A549 (cell line): ENCODE data around the gene HBA1. TPM values are rescaled to one million over a fixed set of nuclear protein-coding genes. Genes with fewer than 3 reads are reported as not detected.

Experiments used
- ATAC-seq, 2 experiments: fragments of 200-7000 bp in 1 of 2; fragments of >200 bp in 1 of 2; cut with Nextera tagmentation in 1 of 2; cut with Tn5 transposase in 1 of 2; 3 replicates each; pipeline versions ENCODE4 v1.8.0 to v1.9.1; 2018 to 2020; ENCODE audit warnings: mild to moderate bottlenecking in 1 of 2, moderate library complexity in 1 of 2
- CTCF ChIA-PET: fragments of 300-600 bp; sonication (Branson Sonifier 250); formaldehyde crosslinking; extraction: SDS; loops from one replicate; lab custom pipeline; 2021; ENCODE audit warnings: antibody characterized with exemption, inconsistent platforms; lab: Yijun Ruan, JAX
- POLR2A ChIA-PET: fragments of 350-600 bp; formaldehyde crosslinking; extraction: SDS; loops from one replicate; lab custom pipeline; 2021; ENCODE audit warnings: antibody characterized with exemption, inconsistent platforms; lab: Yijun Ruan, JAX
- DNase-seq, 2 experiments: peaks; one replicate each; pipeline versions ENCODE4 v3.0.0 to v3.0.0-alpha.2; 2011 to 2016; ENCODE audit warnings: low read depth in 1 of 2, low spot score in 1 of 2
- FAIRE-seq: peaks from 2 replicates; lab custom pipeline; 2011; peaks lifted over from hg19 to GRCh38; lab: Jason Lieb, UNC
- H3K27ac ChIP-seq, 2 experiments: fragments of >200 bp; sonication (Bioruptor Twin); formaldehyde crosslinking; 3 replicates each; pipeline ENCODE4 v1.5.1; 2016 to 2017
- H3K4me1 ChIP-seq: fragments of >200 bp; sonication (Bioruptor Twin); formaldehyde crosslinking; 3 replicates; pipeline ENCODE4 v1.6.1; 2016
- H3K4me2 ChIP-seq: fragments of >200 bp; sonication (Bioruptor Twin); formaldehyde crosslinking; 3 replicates; pipeline ENCODE4 v1.6.1; 2016
- H3K4me3 ChIP-seq: fragments of >200 bp; sonication (Bioruptor Twin); formaldehyde crosslinking; 3 replicates; pipeline ENCODE4 v1.5.1; 2016
- H3K9me3 ChIP-seq: fragments of >200 bp; sonication (Bioruptor Twin); formaldehyde crosslinking; 3 replicates; pipeline ENCODE4 v1.6.1; 2016
- CBX2 ChIP-seq: fragments of 200-600 bp; sonication (generic); IDR thresholded peaks from 2 replicates; pipeline ENCODE4 v1.6.1; 2016; ENCODE audit warnings: low read depth, mild to moderate bottlenecking, borderline replicate concordance
- CEBPB ChIP-seq, 2 experiments: fragments of >200 bp in 1 of 2; sonication (Bioruptor Twin) in 1 of 2; formaldehyde crosslinking in 1 of 2; IDR thresholded peaks; 2 replicates each; pipeline ENCODE4 v1.6.1; 2012 to 2016
- CHD4 ChIP-seq: fragments of 200-600 bp; sonication (generic); IDR thresholded peaks from 2 replicates; pipeline ENCODE4 v1.6.1; 2016; ENCODE audit warnings: antibody characterized with exemption, mild to moderate bottlenecking, borderline replicate concordance
- CTCF ChIP-seq: fragments of >200 bp; sonication (Bioruptor Twin); formaldehyde crosslinking; IDR thresholded peaks from 3 replicates; pipeline ENCODE4 v1.5.1; 2016
- EHF ChIP-seq: fragments of 250-450 bp; sonication (Bioruptor Pico); IDR thresholded peaks from 2 replicates; pipeline ENCODE4 v1.5.0; 2020; ENCODE audit warnings: mild to moderate bottlenecking
- FOSB ChIP-seq: fragments of 250-450 bp; sonication (Bioruptor Pico); IDR thresholded peaks from 2 replicates; pipeline ENCODE4 v1.5.0; 2020; ENCODE audit warnings: mild to moderate bottlenecking, moderate library complexity
- HEYL ChIP-seq: fragments of 250-450 bp; sonication (Bioruptor Pico); IDR thresholded peaks from 2 replicates; pipeline ENCODE4 v1.8.0; 2021; ENCODE audit warnings: mild to moderate bottlenecking, moderate library complexity
- HOXA7 ChIP-seq: fragments of 250-450 bp; sonication (Bioruptor Pico); IDR thresholded peaks from 2 replicates; pipeline ENCODE4 v1.5.0; 2020; ENCODE audit warnings: mild to moderate bottlenecking, moderate library complexity
- HOXB13 ChIP-seq: fragments of 250-450 bp; sonication (Bioruptor Pico); IDR thresholded peaks from 2 replicates; pipeline ENCODE4 v1.5.0; 2020; ENCODE audit warnings: low read depth, mild to moderate bottlenecking, moderate library complexity
- JUN ChIP-seq, 2 experiments: fragments of >200 bp; sonication (Bioruptor Twin); formaldehyde crosslinking; IDR thresholded peaks; 2 replicates in 1 of 2; 3 replicates in 1 of 2; pipeline ENCODE4 v1.6.1; 2016 to 2017
- KDM1A ChIP-seq: fragments of 200-600 bp; sonication (generic); IDR thresholded peaks from 2 replicates; pipeline ENCODE4 v1.6.1; 2016; ENCODE audit warnings: low read depth, mild to moderate bottlenecking
- KDM5A ChIP-seq: fragments of 200-600 bp; sonication (generic); IDR thresholded peaks from 2 replicates; pipeline ENCODE4 v1.6.1; 2016; ENCODE audit warnings: antibody characterized with exemption, mild to moderate bottlenecking
- MAX ChIP-seq: IDR thresholded peaks from 2 replicates; pipeline ENCODE4 v1.6.1; 2012
- MYC ChIP-seq: IDR thresholded peaks from 2 replicates; pipeline ENCODE4 v1.6.1; 2012; ENCODE audit warnings: mild to moderate bottlenecking, inconsistent platforms, low read length, improper control_type of control experiment, borderline replicate concordance
- NFE2L2 ChIP-seq: fragments of 150-350 bp; conservative IDR thresholded peaks from 2 replicates; pipeline ENCODE4 v1.6.1; 2014; ENCODE audit warnings: low read length
- NPAS2 ChIP-seq: fragments of 250-450 bp; sonication (Bioruptor Pico); IDR thresholded peaks from 2 replicates; pipeline ENCODE4 v1.8.0; 2022; ENCODE audit warnings: mild to moderate bottlenecking, moderate library complexity, borderline replicate concordance
- NR3C1 ChIP-seq: fragments of >200 bp; sonication (Bioruptor Twin); formaldehyde crosslinking; IDR thresholded peaks from 3 replicates; pipeline ENCODE4 v1.6.1; 2017
- RAD21 ChIP-seq, 2 experiments: fragments of >200 bp in 1 of 2; sonication (Bioruptor Twin) in 1 of 2; formaldehyde crosslinking in 1 of 2; IDR thresholded peaks in 1 of 2; conservative IDR thresholded peaks in 1 of 2; 2 replicates in 1 of 2; 3 replicates in 1 of 2; pipeline ENCODE4 v1.6.1; 2012 to 2018; ENCODE audit warnings: inconsistent platforms in 1 of 2
- RARB ChIP-seq: fragments of 250-450 bp; sonication (Bioruptor Pico); IDR thresholded peaks from 2 replicates; pipeline ENCODE4 v1.8.0; 2021; ENCODE audit warnings: mild to moderate bottlenecking, moderate library complexity
- RFX5 ChIP-seq: fragments of 450-650 bp; IDR thresholded peaks from 2 replicates; pipeline ENCODE4 v1.7.1; 2014; ENCODE audit warnings: antibody characterized with exemption, mild to moderate bottlenecking, moderate library complexity
- RNF2 ChIP-seq: fragments of 200-600 bp; sonication (generic); IDR thresholded peaks from 2 replicates; pipeline ENCODE4 v1.6.1; 2016; ENCODE audit warnings: low read depth, mild to moderate bottlenecking, antibody characterized with exemption, moderate library complexity, borderline replicate concordance
- SMC3 ChIP-seq: fragments of >200 bp; sonication (Bioruptor Twin); formaldehyde crosslinking; IDR thresholded peaks from 3 replicates; pipeline ENCODE4 v1.6.1; 2018; ENCODE audit warnings: inconsistent platforms
- SREBF2 ChIP-seq: fragments of 450-650 bp; IDR thresholded peaks from 2 replicates; pipeline ENCODE4 v1.6.1; 2014; ENCODE audit warnings: mild to moderate bottlenecking, moderate library complexity
- TFCP2L1 ChIP-seq: fragments of 250-450 bp; sonication (Bioruptor Pico); IDR thresholded peaks from 2 replicates; pipeline ENCODE4 v1.5.0; 2021; ENCODE audit warnings: mild to moderate bottlenecking
- ZC3H11A ChIP-seq: fragments of 450-650 bp; IDR thresholded peaks from 2 replicates; pipeline ENCODE4 v1.6.1; 2014; ENCODE audit warnings: antibody characterized with exemption, mild to moderate bottlenecking
- ZFP36 ChIP-seq: fragments of 450-650 bp; IDR thresholded peaks from 2 replicates; pipeline ENCODE4 v1.6.1; 2014; ENCODE audit warnings: borderline replicate concordance; ENCODE audit not compliant: partially characterized antibody
- ZSCAN20 ChIP-seq: fragments of 250-450 bp; sonication (Bioruptor Pico); IDR thresholded peaks from 2 replicates; pipeline ENCODE4 v1.8.0; 2022; ENCODE audit warnings: mild to moderate bottlenecking, moderate library complexity
- WGBS: methylation state at CpG from one replicate; pipeline ENCODE4 v1.1.6; 2017; ENCODE audit errors: missing lambda C conversion rate; 5-methylcytosine and 5-hydroxymethylcytosine counted together
- polyA plus RNA-seq, 4 experiments: library from polyadenylated mRNA; depleted of rRNA in 3 of 4; stranded (reverse); fragments of >200 nt; fragmentation: RNase III in 1 of 4; extraction: RNeasy Plus Mini Kit Qiagen cat#74134 plus additional on column Dnase treatment in 1 of 4; gene quantifications; 2 replicates in 3 of 4; 3 replicates in 1 of 4; pipeline ENCODE4 v1.2.3, GENCODE V29; 2011 to 2017
- TF ChIP-seq, protein P1 (sequence below): IDR thresholded peaks from 2 replicates; pipeline ENCODE4 v1.6.1; 2012
- TF ChIP-seq, protein P2 (sequence below): fragments of 250-450 bp; sonication (Bioruptor Pico); IDR thresholded peaks from 2 replicates; pipeline ENCODE4 v1.5.0; 2021; ENCODE audit warnings: mild to moderate bottlenecking, moderate library complexity, borderline replicate concordance
- TF ChIP-seq, protein P3 (sequence below): fragments of >200 bp; sonication (Bioruptor Twin); formaldehyde crosslinking; IDR thresholded peaks from 2 replicates; pipeline ENCODE4 v1.6.1; 2016
- TF ChIP-seq, protein P4 (sequence below): IDR thresholded peaks from 2 replicates; pipeline ENCODE4 v1.6.1; 2012; ENCODE audit warnings: low read depth, borderline replicate concordance
- TF ChIP-seq, protein P5 (sequence below): fragments of 450-650 bp; IDR thresholded peaks from 2 replicates; pipeline ENCODE4 v1.6.1; 2014; ENCODE audit warnings: antibody characterized with exemption

HBA1 gene
- polyA plus RNA-seq, 2 of the 4 experiments (the other 2 are of a cell fraction), result 0.58 TPM; not detected in 1

- Histone ChIP-seq H3K9me3 (no peaks in the 10 kb centered on the region), H3K4me2 (peak overlapping the region; percentile 100), H3K4me1 (peaks cover 9% of the 10 kb centered on the region; the same call in 1 of the 3 replicates), H3K27ac (peak overlapping the region; percentile 56 to 82; a peak in 5 of 6 replicates), H3K4me3 (peak overlapping the region; percentile 48)
- FAIRE-seq (no peak), ATAC-seq (peak; percentile 71 to 78), DNase-seq (peak; percentile 49 to 88)
- ChIA-PET POLR2A (interaction anchor here (1.0 to 1.6 kb wide), 2 partner anchors 74 to 114 kb away, joined by 4 to 7 read pairs; no protein-coding TSS in a partner anchor), CTCF (interaction anchor here (0.6 to 5.8 kb wide), 66 partner anchors 11 to 200 kb away, joined by 3 to 104 read pairs (median 4); partner anchors contain the start of genes FAM234A, HBM and RHBDF1)
- under 1% methylated on average over 22 of the region's 89 CpGs for WGBS
- TF ChIP-seq, protein P1, sequence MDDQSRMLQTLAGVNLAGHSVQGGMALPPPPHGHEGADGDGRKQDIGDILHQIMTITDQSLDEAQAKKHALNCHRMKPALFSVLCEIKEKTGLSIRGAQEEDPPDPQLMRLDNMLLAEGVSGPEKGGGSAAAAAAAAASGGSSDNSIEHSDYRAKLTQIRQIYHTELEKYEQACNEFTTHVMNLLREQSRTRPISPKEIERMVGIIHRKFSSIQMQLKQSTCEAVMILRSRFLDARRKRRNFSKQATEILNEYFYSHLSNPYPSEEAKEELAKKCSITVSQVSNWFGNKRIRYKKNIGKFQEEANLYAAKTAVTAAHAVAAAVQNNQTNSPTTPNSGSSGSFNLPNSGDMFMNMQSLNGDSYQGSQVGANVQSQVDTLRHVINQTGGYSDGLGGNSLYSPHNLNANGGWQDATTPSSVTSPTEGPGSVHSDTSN, result peak; percentile 51; the same call in 1 of the 2 replicates
- TF ChIP-seq RAD21 (conservative IDR thresholded peaks at IDR 0.05 in 1 of 2, IDR thresholded peaks at IDR 0.05 in 1 of 2) (peak in 1 of 2 experiments; percentile 83; a peak in 3 of 5 replicates), HOXB13 (CRISPR knock-in tag) (0 out of 2 replicates have a peak, but pooled peaks have one; percentile 56), CTCF (no peak; the same call in 2 of the 3 replicates), FOSB (CRISPR knock-in tag) (peak; percentile 86; the same call in 1 of the 2 replicates), NR3C1 (no peak), EHF (CRISPR knock-in tag) (no peak), HEYL (CRISPR knock-in tag) (no peak), ZC3H11A (no peak), MYC (no peak), JUN (IDR thresholded peaks at IDR 0.05) (peak in 1 of 2 experiments; percentile 65; a peak in 1 of 5 replicates), CHD4 (no peak), SREBF2 (no peak), ZFP36 (no peak), CBX2 (no peak), TFCP2L1 (CRISPR knock-in tag) (peak; percentile 88), KDM1A (no peak), RFX5 (peak; percentile 19; the same call in 1 of the 2 replicates), SMC3 (no peak), CEBPB (IDR thresholded peaks at IDR 0.05) (no peak), ZSCAN20 (no peak), KDM5A (no peak), RNF2 (peak; percentile 94; the same call in 1 of the 2 replicates), HOXA7 (CRISPR knock-in tag) (peak; percentile 85; the same call in 1 of the 2 replicates), RARB (no peak), NFE2L2 (no peak), MAX (peak; percentile 99), NPAS2 (CRISPR knock-in tag) (no peak)
- TF ChIP-seq, protein P2, sequence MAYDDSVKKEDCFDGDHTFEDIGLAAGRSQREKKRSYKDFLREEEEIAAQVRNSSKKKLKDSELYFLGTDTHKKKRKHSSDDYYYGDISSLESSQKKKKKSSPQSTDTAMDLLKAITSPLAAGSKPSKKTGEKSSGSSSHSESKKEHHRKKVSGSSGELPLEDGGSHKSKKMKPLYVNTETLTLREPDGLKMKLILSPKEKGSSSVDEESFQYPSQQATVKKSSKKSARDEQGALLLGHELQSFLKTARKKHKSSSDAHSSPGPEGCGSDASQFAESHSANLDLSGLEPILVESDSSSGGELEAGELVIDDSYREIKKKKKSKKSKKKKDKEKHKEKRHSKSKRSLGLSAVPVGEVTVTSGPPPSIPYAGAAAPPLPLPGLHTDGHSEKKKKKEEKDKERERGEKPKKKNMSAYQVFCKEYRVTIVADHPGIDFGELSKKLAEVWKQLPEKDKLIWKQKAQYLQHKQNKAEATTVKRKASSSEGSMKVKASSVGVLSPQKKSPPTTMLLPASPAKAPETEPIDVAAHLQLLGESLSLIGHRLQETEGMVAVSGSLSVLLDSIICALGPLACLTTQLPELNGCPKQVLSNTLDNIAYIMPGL, result no peak
- TF ChIP-seq, protein P3, sequence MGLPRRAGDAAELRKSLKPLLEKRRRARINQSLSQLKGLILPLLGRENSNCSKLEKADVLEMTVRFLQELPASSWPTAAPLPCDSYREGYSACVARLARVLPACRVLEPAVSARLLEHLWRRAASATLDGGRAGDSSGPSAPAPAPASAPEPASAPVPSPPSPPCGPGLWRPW, result no peak
- TF ChIP-seq, protein P4, sequence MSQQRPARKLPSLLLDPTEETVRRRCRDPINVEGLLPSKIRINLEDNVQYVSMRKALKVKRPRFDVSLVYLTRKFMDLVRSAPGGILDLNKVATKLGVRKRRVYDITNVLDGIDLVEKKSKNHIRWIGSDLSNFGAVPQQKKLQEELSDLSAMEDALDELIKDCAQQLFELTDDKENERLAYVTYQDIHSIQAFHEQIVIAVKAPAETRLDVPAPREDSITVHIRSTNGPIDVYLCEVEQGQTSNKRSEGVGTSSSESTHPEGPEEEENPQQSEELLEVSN, result peak; percentile 99
- TF ChIP-seq, protein P5, sequence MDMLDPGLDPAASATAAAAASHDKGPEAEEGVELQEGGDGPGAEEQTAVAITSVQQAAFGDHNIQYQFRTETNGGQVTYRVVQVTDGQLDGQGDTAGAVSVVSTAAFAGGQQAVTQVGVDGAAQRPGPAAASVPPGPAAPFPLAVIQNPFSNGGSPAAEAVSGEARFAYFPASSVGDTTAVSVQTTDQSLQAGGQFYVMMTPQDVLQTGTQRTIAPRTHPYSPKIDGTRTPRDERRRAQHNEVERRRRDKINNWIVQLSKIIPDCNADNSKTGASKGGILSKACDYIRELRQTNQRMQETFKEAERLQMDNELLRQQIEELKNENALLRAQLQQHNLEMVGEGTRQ, result no peak
Measured at GRCh38 chr16:180681-181564, 4.4 kb downstream of the HBA1 start.
